Right lobe of liver (tissue), 6 donors: ENCODE data around the gene CAGE1. TPM values are rescaled to one million over a fixed set of nuclear protein-coding genes. Genes with fewer than 3 reads are reported as not detected.
"Not testable (repeated sequence)": the region's sequence is repeated elsewhere in the genome, so short reads cannot be mapped to it uniquely, and the experiment has no call there.

Experiments used
- ATAC-seq, 4 donors: fragments of 200-7000 bp; cut with Tn5 transposase; one replicate each; pipeline ENCODE4 v1.9.1; 2020; ENCODE audit warnings: mild to moderate bottlenecking in 4 of 4, moderate library complexity in 4 of 4
- DNase-seq, 3 donors: peaks; one replicate each; pipeline ENCODE4 v3.0.0-alpha.2; 2020
- H3K27ac ChIP-seq, 3 donors: fragments of 200-600 bp; one replicate each; pipeline ENCODE4 v1.8.0; 2022
- H3K27me3 ChIP-seq, 2 donors: fragments of 200-600 bp; one replicate each; pipeline ENCODE4 v1.8.0; 2022
- H3K36me3 ChIP-seq, 4 donors: fragments of 200-600 bp; sonication (generic) in 1 of 4; one replicate each; pipeline versions ENCODE4 v1.5.1 to v1.8.0; 2017 to 2022; ENCODE audit warnings: control low read depth in 1 of 4
- H3K4me1 ChIP-seq, 4 donors: fragments of 200-600 bp; sonication (generic) in 1 of 4; one replicate each; pipeline versions ENCODE4 v1.5.1 to v1.8.0; 2017 to 2022; ENCODE audit warnings: control low read depth in 1 of 4
- H3K4me3 ChIP-seq, 3 donors: fragments of 200-600 bp; one replicate each; pipeline ENCODE4 v1.8.0; 2022
- H3K9me3 ChIP-seq, 4 donors: fragments of 200-600 bp; sonication (generic) in 1 of 4; one replicate each; pipeline versions ENCODE4 v1.5.1 to v1.8.0; 2017 to 2022; ENCODE audit warnings: control low read depth in 1 of 4
- POLR2A ChIP-seq: fragments of 450-650 bp; IDR thresholded peaks from one replicate; pipeline ENCODE4 v1.6.1; 2017; ENCODE audit warnings: antibody characterized with exemption, mild to moderate bottlenecking
- WGBS: methylation state at CpG from one replicate; pipeline ENCODE4 v1.1.6; 2018; ENCODE audit warnings: low coverage, low lambda C conversion rate; ENCODE audit not compliant: insufficient coverage; ENCODE audit errors: missing lambda C conversion rate; 5-methylcytosine and 5-hydroxymethylcytosine counted together
- intact Hi-C, 2 donors: fragments of 100-400 bp; cut with DNase I; formaldehyde crosslinking; loops; one replicate each; pipeline versions ENCODE4 v1.11.2 to v1.14.1; 2022
- total RNA-seq, 6 experiments: library from RNA; depleted of rRNA in 2 of 6; stranded (reverse); fragments of >200 nt in 2 of 6; fragmentation: NEBNext Ultra II Directional in 3 of 6; extraction: Animal tissue kit (Norgen Biotek cat#: 25700) in 3 of 6; gene quantifications; one replicate each; pipeline versions ENCODE4 v1.1.0 to v1.2.4, GENCODE V29; 2016 to 2023
- TF ChIP-seq, protein P1 (sequence below), 4 donors: fragments of 200-600 bp in 3 of 4; fragments of 450-650 bp in 1 of 4; IDR thresholded peaks; one replicate each; pipeline versions ENCODE4 v1.5.1 to v1.8.0; 2016 to 2022; ENCODE audit warnings: antibody characterized with exemption in 4 of 4, mild to moderate bottlenecking in 2 of 4
- donor health status: DM: no; HTN: yes; CAD: no.
- donor health status: DM: no; HTN: no; CAD: no.
- donor health status: DM: no; HTN: no; CAD: no.
- donor health status: DM: no; HTN: yes; CAD: no.
- donor health status: DM: no; HTN: yes; CAD: no.

CAGE1 gene
- total RNA-seq, 6 experiments from 2014 or later, result not detected

DNA sequence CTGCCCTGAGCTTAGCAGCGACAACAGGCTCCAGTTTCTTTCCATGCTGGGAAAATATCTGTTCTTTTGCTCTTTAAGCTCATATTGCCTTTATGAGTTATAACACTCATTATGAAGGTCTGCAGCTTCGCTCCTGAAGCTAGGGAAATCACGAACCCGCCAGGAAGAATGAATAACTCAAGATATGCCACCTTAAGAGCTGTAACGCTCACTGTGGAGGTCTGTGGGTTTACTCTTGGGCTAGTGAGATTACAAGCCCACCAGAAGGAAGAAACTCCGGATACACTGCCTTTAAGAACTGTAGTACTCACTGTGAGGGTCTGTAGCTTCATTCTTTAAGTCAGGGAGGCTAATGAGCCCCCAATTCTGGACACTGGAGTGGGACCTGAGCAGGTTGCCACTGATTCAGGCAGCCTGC is 73.6 kb downstream of the CAGE1 start:
- TF ChIP-seq, protein P1, sequence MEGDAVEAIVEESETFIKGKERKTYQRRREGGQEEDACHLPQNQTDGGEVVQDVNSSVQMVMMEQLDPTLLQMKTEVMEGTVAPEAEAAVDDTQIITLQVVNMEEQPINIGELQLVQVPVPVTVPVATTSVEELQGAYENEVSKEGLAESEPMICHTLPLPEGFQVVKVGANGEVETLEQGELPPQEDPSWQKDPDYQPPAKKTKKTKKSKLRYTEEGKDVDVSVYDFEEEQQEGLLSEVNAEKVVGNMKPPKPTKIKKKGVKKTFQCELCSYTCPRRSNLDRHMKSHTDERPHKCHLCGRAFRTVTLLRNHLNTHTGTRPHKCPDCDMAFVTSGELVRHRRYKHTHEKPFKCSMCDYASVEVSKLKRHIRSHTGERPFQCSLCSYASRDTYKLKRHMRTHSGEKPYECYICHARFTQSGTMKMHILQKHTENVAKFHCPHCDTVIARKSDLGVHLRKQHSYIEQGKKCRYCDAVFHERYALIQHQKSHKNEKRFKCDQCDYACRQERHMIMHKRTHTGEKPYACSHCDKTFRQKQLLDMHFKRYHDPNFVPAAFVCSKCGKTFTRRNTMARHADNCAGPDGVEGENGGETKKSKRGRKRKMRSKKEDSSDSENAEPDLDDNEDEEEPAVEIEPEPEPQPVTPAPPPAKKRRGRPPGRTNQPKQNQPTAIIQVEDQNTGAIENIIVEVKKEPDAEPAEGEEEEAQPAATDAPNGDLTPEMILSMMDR (IDR thresholded peaks at IDR 0.05), result no peak
- no peak for TF ChIP-seq POLR2A

DNA sequence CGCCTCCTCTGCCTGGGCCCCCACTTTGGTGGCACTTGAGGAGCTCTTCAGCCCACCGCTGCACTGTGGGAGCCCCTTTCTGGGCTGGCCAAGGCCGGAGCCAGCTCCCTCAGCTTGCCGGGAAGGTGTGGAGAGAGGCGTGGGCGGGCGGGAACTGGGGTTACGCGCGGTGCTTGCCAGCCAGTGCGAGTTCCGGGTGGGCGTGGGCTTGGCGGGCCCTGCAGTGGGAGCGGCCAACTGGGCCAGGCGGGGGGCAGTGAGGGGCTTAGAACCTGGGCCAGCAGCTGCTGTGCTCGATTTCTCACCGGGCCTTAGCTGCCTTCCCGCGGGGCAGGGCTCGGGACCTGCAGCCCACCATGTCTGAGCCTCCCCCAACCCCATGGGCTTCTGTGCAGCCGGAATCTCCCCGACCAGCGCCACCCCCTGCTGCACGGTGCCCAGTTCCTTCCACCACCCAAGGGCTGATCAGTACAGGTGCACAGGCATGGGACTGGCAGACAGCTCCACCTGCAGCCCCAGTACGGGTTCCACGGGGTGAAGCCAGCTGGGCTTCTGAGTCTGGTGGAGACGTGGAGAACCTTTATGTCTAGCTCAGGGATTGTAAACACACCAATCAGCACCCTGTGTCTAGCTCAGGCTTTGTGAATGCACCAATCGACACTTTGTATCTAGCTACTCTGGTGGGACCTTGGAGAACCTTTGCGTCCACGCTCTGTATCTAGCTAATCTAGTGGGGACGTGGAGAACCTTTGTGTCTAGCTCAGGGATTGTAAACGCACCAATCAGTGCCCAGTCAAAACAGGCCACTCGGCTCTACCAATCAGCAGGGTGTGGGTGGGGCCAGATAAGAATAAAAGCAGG is 74.2 kb downstream of the CAGE1 start:
- H3K36me3 ChIP-seq, intact Hi-C loops, H3K9me3 ChIP-seq, H3K4me3 ChIP-seq, H3K27ac ChIP-seq, DNase-seq, ATAC-seq, H3K27me3 ChIP-seq: not testable (repeated sequence)
- H3K4me1 ChIP-seq, result peaks cover 0 to 16% (median 7%) of the 10 kb centered on the region in 4 donors
- 88% methylated on average over 5 of the region's 34 CpGs for WGBS

More for the DNA sequence above, 73.6 kb downstream of the CAGE1 start:
- Histone ChIP-seq H3K36me3 (no peaks in the 10 kb centered on the region), H3K4me1 (peaks cover 0 to 11% (median 5%) of the 10 kb centered on the region in 4 donors), H3K9me3 (no peaks in the 10 kb centered on the region), H3K27ac (no peak overlapping the region), H3K4me3 (no peak overlapping the region), H3K27me3 (no peaks in the 10 kb centered on the region)
- no peak for ATAC-seq
- intact Hi-C loops, result no loop called here
- DNase-seq, result no peak
- WGBS, result 79% methylated on average over 3 of the region's 6 CpGs

DNA sequence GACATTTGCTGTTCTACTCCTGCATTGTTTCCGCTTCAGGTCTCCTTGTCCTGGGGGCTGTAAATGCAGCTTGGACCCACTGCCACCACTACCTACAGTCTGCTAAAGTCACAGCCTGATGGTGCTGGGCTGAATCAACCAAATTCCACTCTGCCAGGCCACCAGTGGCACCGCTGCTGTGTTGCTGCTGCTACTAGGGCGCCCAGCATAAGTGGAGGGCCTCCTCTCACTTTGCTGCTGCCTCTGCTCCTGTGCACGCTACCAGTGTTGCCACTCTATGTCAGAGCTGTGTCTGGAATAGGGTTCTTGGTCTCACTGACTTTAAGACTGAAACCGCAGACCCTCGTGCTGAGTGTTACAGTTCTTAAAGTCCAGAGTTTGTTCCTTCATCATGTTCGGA is 75.1 kb downstream of the CAGE1 start:
- no peaks in the 10 kb centered on the region for H3K9me3 ChIP-seq
- intact Hi-C loops, result no loop called here
- no peak for TF ChIP-seq POLR2A
- 100% methylated on average over 2 of the region's 7 CpGs for WGBS
- no peaks in the 10 kb centered on the region for H3K27me3 ChIP-seq
- DNase-seq (no peak), ATAC-seq (no peak)
- H3K36me3 ChIP-seq, result peaks cover 0 to 5% (median 1%) of the 10 kb centered on the region in 4 donors
- peaks cover 0 to 19% (median 7%) of the 10 kb centered on the region in 4 donors for H3K4me1 ChIP-seq
- no peak overlapping the region for H3K27ac ChIP-seq
- H3K4me3 ChIP-seq, result no peak overlapping the region

DNA sequence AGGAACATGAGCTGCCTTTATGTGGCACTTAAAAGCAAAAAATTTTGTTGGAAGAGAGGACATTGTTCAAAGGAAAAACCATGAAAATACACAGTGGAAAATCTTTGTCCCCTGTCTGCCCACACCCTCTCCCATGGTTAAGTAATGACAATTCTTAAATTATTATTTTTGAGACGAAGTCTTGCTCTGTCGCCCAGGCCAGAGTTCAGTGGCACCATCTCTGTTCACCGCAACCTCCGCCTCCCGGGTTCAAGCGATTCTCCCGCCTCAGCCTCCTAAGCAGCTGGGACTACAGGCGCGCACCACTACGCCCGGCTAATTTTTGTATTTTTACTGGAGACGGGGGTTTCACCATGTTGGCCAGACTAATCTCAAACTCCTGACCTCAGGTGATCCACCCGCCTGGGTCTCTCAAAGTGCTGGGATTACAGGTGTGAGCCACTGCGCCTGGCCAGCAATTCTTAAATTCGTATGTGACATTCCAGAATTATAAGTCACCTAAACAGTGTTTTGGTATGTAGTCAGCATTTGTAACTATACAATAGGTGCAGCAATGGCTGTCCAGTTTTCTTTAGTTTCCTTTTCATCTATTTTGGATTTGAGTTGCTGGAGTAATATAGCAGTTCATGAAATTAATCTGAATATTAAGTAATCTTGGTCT is 75.9 kb downstream of the CAGE1 start:
- WGBS, result 74% methylated on average over 14 of the region's 15 CpGs
- no peak for DNase-seq
- intact Hi-C loops, result no loop called here

More for the DNA sequence above, 75.9 kb downstream of the CAGE1 start:
- Histone ChIP-seq H3K4me3 (peak overlapping the region; percentile 99 to 100 (median 100)), H3K4me1 (peaks cover 0 to 19% (median 9%) of the 10 kb centered on the region in 4 donors), H3K36me3 (peaks cover 0 to 13% (median 5%) of the 10 kb centered on the region in 4 donors), H3K27me3 (no peaks in the 10 kb centered on the region), H3K27ac (peak overlapping the region; percentile 57 to 93 (median 59)), H3K9me3 (no peaks in the 10 kb centered on the region)
- no peak for ATAC-seq
- TF ChIP-seq, protein P1 (IDR thresholded peaks at IDR 0.05), result no peak
- TF ChIP-seq POLR2A, result no peak
